Measurements from ENCODE around the gene CNKSR2.

CNKSR2 gene

GRCh38 chrX:21383546-21383945 lies 9.3 kb downstream of the CNKSR2 start:
- TF ChIP-seq POLR2A (IDR thresholded peaks at IDR 0.05; ENCODE audit: extremely low read depth, insufficient read length) = no peak
- TF ChIP-seq MYC (IDR thresholded peaks at IDR 0.05; ENCODE audit: low read depth, low read length) = no peak
- TF ChIP-seq MAX (IDR thresholded peaks at IDR 0.05; ENCODE audit: low read depth, low read length) = no peak
- TF ChIP-seq, protein P1, sequence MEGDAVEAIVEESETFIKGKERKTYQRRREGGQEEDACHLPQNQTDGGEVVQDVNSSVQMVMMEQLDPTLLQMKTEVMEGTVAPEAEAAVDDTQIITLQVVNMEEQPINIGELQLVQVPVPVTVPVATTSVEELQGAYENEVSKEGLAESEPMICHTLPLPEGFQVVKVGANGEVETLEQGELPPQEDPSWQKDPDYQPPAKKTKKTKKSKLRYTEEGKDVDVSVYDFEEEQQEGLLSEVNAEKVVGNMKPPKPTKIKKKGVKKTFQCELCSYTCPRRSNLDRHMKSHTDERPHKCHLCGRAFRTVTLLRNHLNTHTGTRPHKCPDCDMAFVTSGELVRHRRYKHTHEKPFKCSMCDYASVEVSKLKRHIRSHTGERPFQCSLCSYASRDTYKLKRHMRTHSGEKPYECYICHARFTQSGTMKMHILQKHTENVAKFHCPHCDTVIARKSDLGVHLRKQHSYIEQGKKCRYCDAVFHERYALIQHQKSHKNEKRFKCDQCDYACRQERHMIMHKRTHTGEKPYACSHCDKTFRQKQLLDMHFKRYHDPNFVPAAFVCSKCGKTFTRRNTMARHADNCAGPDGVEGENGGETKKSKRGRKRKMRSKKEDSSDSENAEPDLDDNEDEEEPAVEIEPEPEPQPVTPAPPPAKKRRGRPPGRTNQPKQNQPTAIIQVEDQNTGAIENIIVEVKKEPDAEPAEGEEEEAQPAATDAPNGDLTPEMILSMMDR (IDR thresholded peaks at IDR 0.05; ENCODE audit: low read depth, low read length) = no peak
- H3K4me3 ChIP-seq (ENCODE audit: low read depth, low read length) = no peak overlapping the region
- DNase-seq (ENCODE audit: low read depth) = no peak

GRCh38 chrX:21384178-21384577 lies 10.0 kb downstream of the CNKSR2 start:
- TF ChIP-seq MYC (IDR thresholded peaks at IDR 0.05; ENCODE audit: low read depth, low read length) (no peak), MAX (IDR thresholded peaks at IDR 0.05; ENCODE audit: low read depth, low read length) (no peak), POLR2A (IDR thresholded peaks at IDR 0.05; ENCODE audit: extremely low read depth, insufficient read length) (no peak)
- TF ChIP-seq, protein P1 (IDR thresholded peaks at IDR 0.05; ENCODE audit: low read depth, low read length) = no peak
- DNase-seq (ENCODE audit: low read depth) = no peak

GRCh38 chrX:21394792-21395191 lies 20.6 kb downstream of the CNKSR2 start:
- no peak for DNase-seq (ENCODE audit: low read depth)
- H3K4me3 ChIP-seq (ENCODE audit: low read depth, low read length) = no peak overlapping the region
- no peak for TF ChIP-seq MYC (IDR thresholded peaks at IDR 0.05; ENCODE audit: low read depth, low read length)
- TF ChIP-seq, protein P1 (IDR thresholded peaks at IDR 0.05; ENCODE audit: low read depth, low read length) = no peak
- no peak for TF ChIP-seq MAX (IDR thresholded peaks at IDR 0.05; ENCODE audit: low read depth, low read length)
- TF ChIP-seq POLR2A (IDR thresholded peaks at IDR 0.05; ENCODE audit: extremely low read depth, insufficient read length) = no peak

More at GRCh38 chrX:21384178-21384577, 10.0 kb downstream of the CNKSR2 start:
- H3K4me3 ChIP-seq (ENCODE audit: low read depth, low read length) = no peak overlapping the region

GRCh38 chrX:21398426-21398825 lies 24.2 kb downstream of the CNKSR2 start:
- no peak overlapping the region for H3K4me3 ChIP-seq (ENCODE audit: low read depth, low read length)
- DNase-seq (ENCODE audit: low read depth) = no peak
- TF ChIP-seq POLR2A (IDR thresholded peaks at IDR 0.05; ENCODE audit: extremely low read depth, insufficient read length) (no peak), MYC (IDR thresholded peaks at IDR 0.05; ENCODE audit: low read depth, low read length) (no peak), MAX (IDR thresholded peaks at IDR 0.05; ENCODE audit: low read depth, low read length) (no peak)
- TF ChIP-seq, protein P1 (IDR thresholded peaks at IDR 0.05; ENCODE audit: low read depth, low read length) = no peak

DNA sequence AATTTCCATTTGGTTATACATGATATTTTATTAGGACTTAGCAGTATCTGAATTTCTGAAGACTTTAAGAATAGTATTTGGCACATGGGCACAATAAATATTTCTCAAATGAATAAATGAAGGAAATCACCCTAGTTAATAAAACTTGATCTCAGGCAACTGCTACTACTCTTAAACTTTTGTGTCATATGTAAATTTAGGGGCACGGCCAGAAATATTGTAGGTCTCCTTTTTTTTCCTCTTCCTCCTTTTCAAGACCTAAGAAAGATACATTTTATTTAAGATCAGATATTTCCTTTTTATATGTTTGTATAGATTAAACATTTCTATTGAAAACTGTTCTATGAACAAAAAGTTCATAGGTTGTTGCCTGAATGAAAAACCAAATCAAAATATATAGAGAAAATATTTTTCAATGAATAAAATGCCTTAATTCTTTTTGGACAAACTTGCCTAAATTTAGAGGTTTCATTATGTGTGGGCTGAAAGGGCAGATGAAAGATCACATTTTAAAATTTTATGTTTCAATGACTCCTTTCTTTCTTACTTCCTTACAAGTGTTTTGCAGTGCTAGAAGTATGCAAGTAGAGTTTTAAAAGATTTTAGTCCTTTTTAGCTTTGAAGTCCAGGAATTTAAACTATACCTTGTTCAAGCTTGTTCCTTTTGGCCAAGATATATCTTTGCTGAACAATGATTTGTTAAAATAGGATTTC lies 26.3 kb downstream of the CNKSR2 start:
- DNase-seq (ENCODE audit: low read depth) = no peak
- no peak for TF ChIP-seq MAX (IDR thresholded peaks at IDR 0.05; ENCODE audit: low read depth, low read length)
- TF ChIP-seq MYC (IDR thresholded peaks at IDR 0.05; ENCODE audit: low read depth, low read length) = no peak
- TF ChIP-seq, protein P1 (IDR thresholded peaks at IDR 0.05; ENCODE audit: low read depth, low read length) = no peak
- TF ChIP-seq POLR2A (IDR thresholded peaks at IDR 0.05; ENCODE audit: extremely low read depth, insufficient read length) = no peak
- no peak overlapping the region for H3K4me3 ChIP-seq (ENCODE audit: low read depth, low read length)
